GM12878 (cell line): ENCODE results near the gene ILRUN. TPM values are rescaled to one million over a fixed set of nuclear protein-coding genes. Genes with fewer than 3 reads are reported as not detected.
"Not testable (repeated sequence)": the region's sequence is repeated elsewhere in the genome, so short reads cannot be mapped to it uniquely, and the experiment has no call there.

Source experiments
- ATAC-seq: fragments of 200-7000 bp; cut with Tn5 transposase; 3 replicates; pipeline ENCODE4 v1.9.1; 2020; ENCODE audit warnings: mild to moderate bottlenecking, moderate library complexity
- BruUV-seq: library from RNA; stranded (reverse); fragments of 400-500 nt; replicated peaks from 2 replicates; lab custom pipeline; 2021; lab: Mats Ljungman, UMichigan
- CTCF ChIA-PET: fragments of 300-600 bp; sonication (Branson Sonifier 250); formaldehyde crosslinking; extraction: SDS; loops from one replicate; lab custom pipeline; 2021; ENCODE audit warnings: inconsistent platforms; lab: Yijun Ruan, JAX
- POLR2A ChIA-PET: fragments of 350-600 bp; formaldehyde crosslinking; extraction: SDS; loops from one replicate; lab custom pipeline; 2021; ENCODE audit warnings: inconsistent platforms; lab: Charles Lee
- RAD21 ChIA-PET: fragments of 300-600 bp; sonication (Branson Sonifier 250); formaldehyde crosslinking; loops from one replicate; lab custom pipeline; 2023; ENCODE audit warnings: antibody characterized with exemption; ENCODE audit not compliant: unreplicated experiment; lab: Charles Lee
- SMC1A ChIA-PET: fragments of 300-600 bp; sonication (Branson Sonifier 250); formaldehyde crosslinking; loops from one replicate; lab custom pipeline; 2023; ENCODE audit not compliant: unreplicated experiment, uncharacterized antibody; lab: Charles Lee
- DNase-seq: peaks from one replicate; pipeline ENCODE4 v3.0.0-alpha.2; 2011; ENCODE audit warnings: low read depth, low spot score
- FAIRE-seq: peaks from 3 replicates; lab custom pipeline; 2011; peaks lifted over from hg19 to GRCh38; lab: Jason Lieb, UNC
- H2AFZ ChIP-seq: 2 replicates; pipeline ENCODE4 v1.6.0; 2011; ENCODE audit warnings: low read depth, low read length, control low read depth; ENCODE audit not compliant: control insufficient read depth
- H3K27ac ChIP-seq: 2 replicates; pipeline ENCODE4 v1.5.1; 2011; ENCODE audit warnings: control low read depth; ENCODE audit not compliant: control insufficient read depth, insufficient read depth
- H3K27me3 ChIP-seq, 2 experiments: replicated peaks in 1 of 2; 2 replicates each; pipeline versions ENCODE4 v1.6.0 to v1.6.1; 2011; ENCODE audit warnings: low read length in 1 of 2; ENCODE audit not compliant: control insufficient read depth in 2 of 2, insufficient read depth in 2 of 2
- H3K36me3 ChIP-seq, 2 experiments: 2 replicates each; pipeline ENCODE4 v1.5.1; 2011; ENCODE audit warnings: low read length in 1 of 2; ENCODE audit not compliant: control insufficient read depth in 2 of 2, insufficient read depth in 2 of 2
- H3K4me1 ChIP-seq: 2 replicates; pipeline ENCODE4 v1.6.1; 2011; ENCODE audit warnings: mild to moderate bottlenecking, low read length, moderate library complexity, mixed read lengths; ENCODE audit not compliant: control insufficient read depth, insufficient read depth
- H3K4me2 ChIP-seq: 2 replicates; pipeline ENCODE4 v1.6.0; 2011; ENCODE audit warnings: control low read depth; ENCODE audit not compliant: control insufficient read depth, insufficient read depth
- H3K4me3 ChIP-seq: fragments of 200-600 bp; sonication (generic); 2 replicates; pipeline ENCODE4 v1.5.1; 2016
- H3K79me2 ChIP-seq: 2 replicates; pipeline ENCODE4 v1.6.0; 2011; ENCODE audit warnings: low read length; ENCODE audit not compliant: control insufficient read depth, insufficient read depth
- H3K9ac ChIP-seq: 2 replicates; pipeline ENCODE4 v1.8.0; 2011; ENCODE audit warnings: low read length, control low read depth, mixed read lengths; ENCODE audit not compliant: control insufficient read depth, insufficient read depth
- H3K9me3 ChIP-seq: replicated peaks from 3 replicates; pipeline ENCODE4 v1.5.1; 2011; ENCODE audit warnings: mild to moderate bottlenecking, low read length; ENCODE audit not compliant: control insufficient read depth, insufficient read depth
- H4K20me1 ChIP-seq: 2 replicates; pipeline ENCODE4 v1.6.0; 2011; ENCODE audit not compliant: control insufficient read depth, insufficient read depth
- SKIL ChIP-seq: fragments of 450-650 bp; IDR thresholded peaks from 2 replicates; pipeline ENCODE4 v1.6.1; 2017; ENCODE audit warnings: mild to moderate bottlenecking, low read depth, inconsistent platforms; ENCODE audit not compliant: poor library complexity, severe bottlenecking
- SMAD5 ChIP-seq: IDR thresholded peaks from 2 replicates; pipeline ENCODE4 v1.6.1; 2016; ENCODE audit warnings: antibody characterized with exemption, low read depth
- ZBTB40 ChIP-seq: fragments of 450-650 bp; IDR thresholded peaks from 2 replicates; pipeline ENCODE4 v1.6.1; 2016; ENCODE audit warnings: mild to moderate bottlenecking, moderate library complexity, borderline replicate concordance
- ZNF384 ChIP-seq: IDR thresholded peaks from 2 replicates; pipeline ENCODE4 v1.6.1; 2012; ENCODE audit warnings: low read depth, mild to moderate bottlenecking, low read length, improper control_type of control experiment, borderline replicate concordance
- WGBS: methylation state at CpG from one replicate; pipeline ENCODE4 v1.1.6; 2016; ENCODE audit warnings: low lambda C conversion rate; ENCODE audit not compliant: insufficient replicate concordance, insufficient coverage; ENCODE audit errors: missing lambda C conversion rate; 5-methylcytosine and 5-hydroxymethylcytosine counted together
- in situ Hi-C: fragments of 300-500 bp; cut with MboI; formaldehyde crosslinking; loops from 9 replicates; pipeline ENCODE4 v1.14.3; 2018; ENCODE audit warnings: mixed read lengths
- intact Hi-C: fragments of 100-400 bp; cut with micrococcal nuclease; formaldehyde crosslinking; loops from one replicate; pipeline ENCODE4 v1.14.2; 2022; ENCODE audit not compliant: unreplicated experiment
- polyA plus RNA-seq, 11 experiments: library from polyadenylated mRNA; depleted of rRNA in 4 of 11; unstranded in 6 of 11; stranded (reverse) in 5 of 11; fragments of >200 nt; fragmentation: Nextera tagmentation in 4 of 11; fragmentation: Illumina TruSeq in 1 of 11; extraction: Ambion mirVana in 4 of 11; extraction: Trizol in 1 of 11; gene quantifications; 1 replicate in 1 of 11; 2 replicates in 10 of 11; pipeline versions ENCODE4 v1.2.1 to v1.2.3, GENCODE V29; 2011 to 2016; ENCODE audit warnings: inconsistent platforms in 2 of 11, missing spikeins in 2 of 11, low read depth in 1 of 11
- total RNA-seq, 4 experiments: library from RNA; depleted of rRNA in 3 of 4; stranded (reverse); fragments of >200 nt in 3 of 4; fragmentation: Illumina TruSeq in 1 of 4; extraction: Trizol in 1 of 4; gene quantifications; 2 replicates each; pipeline versions ENCODE4 v1.2.1 to v1.2.3, GENCODE V29; 2013 to 2021
- TF ChIP-seq, protein P1 (sequence below): fragments of 450-650 bp; IDR thresholded peaks from 2 replicates; pipeline ENCODE4 v1.6.1; 2016; ENCODE audit warnings: mild to moderate bottlenecking

Gene ILRUN
- total and polyA plus RNA-seq, 10 of the 15 experiments (the other 5 are each of a cell fraction or from before 2014, with no cell fraction given), result 21.0 to 114 (median 48.9) TPM

GRCh38 chr6:34656378-34657036 lies 40.1 kb downstream of the ILRUN start (continued):
- peak; percentile 93 for TF ChIP-seq SKIL

DNA sequence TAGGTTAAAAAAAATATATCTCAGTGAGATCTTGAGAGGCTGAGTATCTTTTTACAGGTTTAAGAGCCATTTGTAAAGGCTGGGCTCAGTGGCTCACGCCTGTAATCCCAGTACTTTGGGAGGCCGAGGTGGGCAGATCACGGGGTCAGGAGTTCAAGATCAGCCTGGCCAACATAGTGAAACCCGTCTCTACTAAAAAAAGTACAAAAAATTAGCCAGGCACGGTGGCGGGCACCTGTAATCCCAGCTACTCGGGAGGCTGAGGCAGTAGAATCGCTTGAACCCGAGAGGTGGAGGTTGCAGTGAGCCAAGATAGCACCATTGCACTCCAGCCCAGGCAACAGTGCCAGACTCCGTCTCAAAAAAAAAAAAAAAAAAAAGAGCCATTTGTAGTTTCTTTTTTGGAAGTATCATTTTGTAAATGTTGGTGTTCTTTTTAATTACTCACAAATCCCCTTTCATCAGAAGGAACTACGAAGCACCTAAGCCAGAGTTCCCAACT lies 40.6 kb downstream of the ILRUN start:
- peak overlapping the region; percentile 100 for H3K4me2 ChIP-seq
- ATAC-seq, result peak; percentile 20
- CTCF ChIA-PET, result interaction anchor here (0.9 to 5.6 kb wide), 6 partner anchors 9 to 153 kb away, joined by 3 to 131 read pairs (median 8); no protein-coding TSS in a partner anchor
- not testable (repeated sequence) for H3K9me3 ChIP-seq, H4K20me1 ChIP-seq, FAIRE-seq, DNase-seq, H2AFZ ChIP-seq, H3K27me3 ChIP-seq, BruUV-seq
- peaks cover 6 to 14% of the 10 kb centered on the region in 2 experiments for H3K36me3 ChIP-seq
- 0% methylated on average over 10 of the region's 11 CpGs for WGBS
- POLR2A ChIA-PET, result interaction anchor here (0.7 to 14.9 kb wide), 12 partner anchors 8 to 1748 kb away, joined by 4 to 329 read pairs (median 10); partner anchors contain the start of genes BLTP3A and ILRUN
- H3K9ac ChIP-seq, result peak overlapping the region; percentile 72
- TF ChIP-seq SMAD5 (0 out of 2 replicates have a peak, but pooled peaks have one; percentile 18), ZBTB40 (peak; percentile 38; the same call in 1 of the 2 replicates), ZNF384 (peak; percentile 48; the same call in 1 of the 2 replicates)
- TF ChIP-seq, protein P1, sequence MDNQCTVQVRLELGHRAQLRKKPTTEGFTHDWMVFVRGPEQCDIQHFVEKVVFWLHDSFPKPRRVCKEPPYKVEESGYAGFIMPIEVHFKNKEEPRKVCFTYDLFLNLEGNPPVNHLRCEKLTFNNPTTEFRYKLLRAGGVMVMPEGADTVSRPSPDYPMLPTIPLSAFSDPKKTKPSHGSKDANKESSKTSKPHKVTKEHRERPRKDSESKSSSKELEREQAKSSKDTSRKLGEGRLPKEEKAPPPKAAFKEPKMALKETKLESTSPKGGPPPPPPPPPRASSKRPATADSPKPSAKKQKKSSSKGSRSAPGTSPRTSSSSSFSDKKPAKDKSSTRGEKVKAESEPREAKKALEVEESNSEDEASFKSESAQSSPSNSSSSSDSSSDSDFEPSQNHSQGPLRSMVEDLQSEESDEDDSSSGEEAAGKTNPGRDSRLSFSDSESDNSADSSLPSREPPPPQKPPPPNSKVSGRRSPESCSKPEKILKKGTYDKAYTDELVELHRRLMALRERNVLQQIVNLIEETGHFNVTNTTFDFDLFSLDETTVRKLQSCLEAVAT, result peak; percentile 66
- in situ Hi-C loops (loop anchor here (25.0 kb wide), 2 partner anchors 1594 to 1694 kb away; partner anchors contain the start of genes BRD2, HLA-DMA and HLA-DPA1), intact Hi-C loops (loop anchor here (1.0 to 10.0 kb wide), 3 partner anchors 17 to 229 kb away; partner anchors contain the start of genes ANKS1A and TAF11)
- peaks cover 64% of the 10 kb centered on the region for H3K4me1 ChIP-seq
- RAD21 ChIA-PET, result interaction anchor here (0.7 to 6.8 kb wide), 13 partner anchors 9 to 136 kb away, joined by 3 to 239 read pairs (median 12); partner anchors contain the start of genes BLTP3A, ILRUN and SNRPC
- H3K4me3 ChIP-seq, result peak overlapping the region; percentile 52
- H3K27ac ChIP-seq, result peak overlapping the region; percentile 100
- peaks cover 85% of the 10 kb centered on the region for H3K79me2 ChIP-seq
- SMC1A ChIA-PET, result interaction anchor here (1.0 to 6.9 kb wide), 13 partner anchors 9 to 136 kb away, joined by 3 to 251 read pairs (median 9); partner anchors contain the start of genes BLTP3A, ILRUN and SNRPC
